A204.1 (cell line): ENCODE results near the gene FYN.
"Not testable (repeated sequence)": the region's sequence is repeated elsewhere in the genome, so short reads cannot be mapped to it uniquely, and the experiment has no call there.

Source experiments
- FAIRE-seq: peaks from 2 replicates; lab custom pipeline; 2012; peaks lifted over from hg19 to GRCh38; lab: Jason Lieb, UNC

FYN gene

GRCh38 chr6:111850295-111850937 lies 22.8 kb downstream of the FYN start:
- FAIRE-seq, result no peak

- no peak for FAIRE-seq
These were observed 24.0 kb downstream of the FYN start for GRCh38 chr6:111849298-111849697.

GRCh38 chr6:111848262-111848812 lies 24.9 kb downstream of the FYN start:
- FAIRE-seq, result no peak

GRCh38 chr6:111846492-111847409 lies 26.5 kb downstream of the FYN start:
- FAIRE-seq, result no peak

GRCh38 chr6:111846066-111846465 lies 27.2 kb downstream of the FYN start:
- no peak for FAIRE-seq

GRCh38 chr6:111845441-111845871 lies 27.8 kb downstream of the FYN start:
- FAIRE-seq, result no peak

- no peak for FAIRE-seq
These were observed 28.3 kb downstream of the FYN start for GRCh38 chr6:111844921-111845320.

GRCh38 chr6:111844376-111844775 lies 28.9 kb downstream of the FYN start:
- no peak for FAIRE-seq

GRCh38 chr6:111843347-111844147 lies 29.7 kb downstream of the FYN start:
- no peak for FAIRE-seq

- FAIRE-seq, result no peak
These were observed 30.4 kb downstream of the FYN start for GRCh38 chr6:111842891-111843290.

- FAIRE-seq, result no peak
These were observed 30.9 kb downstream of the FYN start for GRCh38 chr6:111842271-111842822.

GRCh38 chr6:111841822-111842221 lies 31.4 kb downstream of the FYN start:
- no peak for FAIRE-seq

GRCh38 chr6:111840803-111841202 lies 32.4 kb downstream of the FYN start:
- no peak for FAIRE-seq

GRCh38 chr6:111838749-111839484 lies 34.3 kb downstream of the FYN start:
- FAIRE-seq, result no peak

GRCh38 chr6:111837641-111838500 lies 35.4 kb downstream of the FYN start:
- no peak for FAIRE-seq

GRCh38 chr6:111837007-111837406 lies 36.2 kb downstream of the FYN start:
- no peak for FAIRE-seq

- no peak for FAIRE-seq
These were observed 37.4 kb downstream of the FYN start for GRCh38 chr6:111835807-111836206.

- not testable (repeated sequence) for FAIRE-seq
These were observed 37.9 kb downstream of the FYN start for GRCh38 chr6:111835398-111835797.

GRCh38 chr6:111834356-111834755 lies 38.9 kb downstream of the FYN start:
- FAIRE-seq, result no peak

- FAIRE-seq, result no peak
These were observed 40.3 kb downstream of the FYN start for GRCh38 chr6:111832833-111833418.
